ENCODE data around the gene CCDC157.

The CCDC157 gene

DNA sequence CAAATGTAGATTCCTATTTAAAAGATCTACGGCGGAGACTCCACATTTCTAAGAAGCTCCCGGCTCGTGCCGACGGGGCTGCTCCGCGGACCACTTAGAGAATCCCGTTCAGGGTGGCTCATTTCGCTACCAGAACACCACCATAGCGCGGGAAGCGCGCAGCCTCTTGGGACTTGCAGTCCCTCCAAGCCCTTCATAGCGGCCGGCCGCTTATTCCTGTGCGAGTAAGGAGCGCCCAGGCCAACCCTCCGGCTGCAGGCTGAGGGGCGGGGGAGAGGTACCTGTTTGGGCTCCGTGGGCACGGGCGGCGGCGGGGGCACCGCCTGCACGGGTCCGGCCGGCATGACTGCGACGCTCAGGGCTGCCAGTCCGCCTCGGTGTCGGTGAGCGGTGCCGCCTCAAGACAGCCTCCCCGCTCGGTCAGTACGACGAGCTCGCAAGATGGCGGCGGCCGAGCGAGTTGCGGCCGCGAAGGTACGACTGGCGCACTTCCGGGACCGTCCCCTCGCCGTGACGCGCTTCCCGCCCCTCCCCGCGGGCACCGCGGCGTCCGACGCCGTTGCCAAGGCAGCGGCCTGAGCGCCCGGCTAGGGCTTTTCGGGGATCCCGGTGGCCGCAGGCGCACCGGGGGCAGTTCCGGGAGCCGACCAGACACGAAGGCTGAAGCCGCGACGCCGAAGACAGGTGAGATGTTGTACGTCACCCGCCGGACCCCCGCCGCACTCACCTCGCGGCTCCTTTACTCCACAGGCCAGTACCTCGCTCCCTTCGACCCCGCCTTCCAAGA, at the start of gene CCDC157, which contains the start of gene SF3A1:
Gene CCDC157, plus strand, starts transcription at position 559 of the 787 bp plus-strand sequence. CDS start 8,994 bp downstream, outside the sequence.
Gene SF3A1, minus strand, starts transcription at position 446 of the 787 bp plus-strand sequence. Its CDS starts 102 bp downstream, at position 344.
- DNase-seq: peak; percentile 85

- DNase-seq: no peak
Observed at GRCh38 chr22:30307041-30307574, 49.7 kb upstream of the CCDC157 start.

- no peak for DNase-seq
Observed at GRCh38 chr22:30308093-30308492, 48.7 kb upstream of the CCDC157 start.

- DNase-seq: peak; percentile 59
Observed at GRCh38 chr22:30308518-30309230, 48.1 kb upstream of the CCDC157 start.

DNA sequence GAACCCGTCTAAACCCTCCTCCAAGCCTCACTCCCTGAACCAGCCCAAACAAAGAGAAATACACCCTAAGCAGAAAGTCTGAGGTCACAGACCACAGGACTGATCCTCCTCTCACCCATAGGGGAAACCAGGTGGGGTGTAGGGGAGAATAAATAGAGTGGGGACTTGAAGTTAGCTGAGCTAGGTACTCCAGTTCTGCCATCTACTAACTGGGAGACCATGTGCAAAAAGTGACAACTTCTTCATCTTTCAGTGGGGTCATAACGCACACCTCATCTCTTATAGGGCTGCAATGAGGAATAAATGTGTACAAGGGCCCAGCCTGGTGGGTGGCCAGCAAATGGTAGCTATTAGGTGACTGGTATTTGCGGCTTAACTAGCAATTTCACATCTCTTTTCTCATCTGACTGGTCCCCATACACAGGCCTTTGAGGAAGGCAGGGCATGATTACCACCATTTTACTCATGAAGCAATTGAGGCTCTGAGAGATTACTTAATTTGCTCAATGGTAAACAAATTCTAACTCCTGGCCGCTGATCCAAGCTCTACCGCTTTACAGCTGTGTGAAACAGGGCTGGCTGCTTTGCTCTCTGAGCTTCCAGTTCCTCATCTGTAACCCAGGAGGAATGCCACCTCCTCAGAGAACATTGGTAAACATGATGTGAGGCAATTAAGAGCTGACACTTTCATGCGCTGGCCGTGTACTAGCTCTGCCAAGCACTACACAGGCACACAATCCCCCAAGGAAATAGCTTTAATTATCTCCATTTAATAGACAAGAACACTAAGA, 46.7 kb upstream of the CCDC157 start:
- no peak for DNase-seq

- DNase-seq: peak; percentile 36
Observed at GRCh38 chr22:30310881-30311771, 45.7 kb upstream of the CCDC157 start.

GRCh38 chr22:30312053-30312452, 44.8 kb upstream of the CCDC157 start:
- DNase-seq: peak; percentile 59

- no peak for DNase-seq
Observed at GRCh38 chr22:30313527-30314363, 43.1 kb upstream of the CCDC157 start.

GRCh38 chr22:30314915-30315314, 41.9 kb upstream of the CCDC157 start:
- no peak for DNase-seq

DNA sequence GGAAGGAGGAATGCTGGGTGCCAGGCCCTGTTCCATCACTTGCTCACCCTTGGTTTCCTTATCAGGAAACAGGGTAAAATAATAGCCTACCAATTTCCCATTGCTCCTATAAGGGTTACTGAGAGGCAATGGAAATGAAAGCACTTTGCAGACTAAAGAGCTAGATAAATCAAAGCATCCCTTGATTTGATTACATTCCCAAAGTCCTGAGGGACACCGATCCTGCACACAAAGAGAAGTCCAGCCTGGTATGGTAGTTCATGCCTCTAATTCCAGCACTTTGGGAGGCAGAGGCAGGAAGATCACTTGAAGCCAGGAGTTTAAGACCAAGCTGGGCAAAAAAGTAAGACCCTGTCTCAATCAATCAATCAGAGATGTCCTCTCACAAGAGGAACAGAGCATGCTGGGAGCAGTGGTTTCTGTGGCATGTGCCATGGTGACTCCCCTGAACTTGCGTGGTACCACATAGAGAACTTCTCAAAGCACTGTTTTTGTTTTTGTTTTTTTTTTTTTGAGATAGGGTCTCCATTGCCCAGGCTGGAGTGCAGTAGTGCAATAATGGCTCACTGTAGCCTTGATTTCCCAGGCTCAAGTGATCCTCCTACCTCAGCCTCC, 40.7 kb upstream of the CCDC157 start:
- no peak for DNase-seq

- no peak for DNase-seq
Observed at GRCh38 chr22:30317778-30318177, 39.0 kb upstream of the CCDC157 start.

GRCh38 chr22:30318799-30319419, 37.9 kb upstream of the CCDC157 start:
- DNase-seq: no peak

GRCh38 chr22:30320021-30320556, 36.7 kb upstream of the CCDC157 start:
- DNase-seq: no peak

- DNase-seq: no peak
Observed at GRCh38 chr22:30321461-30321860, 35.3 kb upstream of the CCDC157 start.

GRCh38 chr22:30323246-30323645, 33.6 kb upstream of the CCDC157 start:
- DNase-seq: no peak

GRCh38 chr22:30324014-30324730, 32.6 kb upstream of the CCDC157 start:
- peak; percentile 65 for DNase-seq

DNA sequence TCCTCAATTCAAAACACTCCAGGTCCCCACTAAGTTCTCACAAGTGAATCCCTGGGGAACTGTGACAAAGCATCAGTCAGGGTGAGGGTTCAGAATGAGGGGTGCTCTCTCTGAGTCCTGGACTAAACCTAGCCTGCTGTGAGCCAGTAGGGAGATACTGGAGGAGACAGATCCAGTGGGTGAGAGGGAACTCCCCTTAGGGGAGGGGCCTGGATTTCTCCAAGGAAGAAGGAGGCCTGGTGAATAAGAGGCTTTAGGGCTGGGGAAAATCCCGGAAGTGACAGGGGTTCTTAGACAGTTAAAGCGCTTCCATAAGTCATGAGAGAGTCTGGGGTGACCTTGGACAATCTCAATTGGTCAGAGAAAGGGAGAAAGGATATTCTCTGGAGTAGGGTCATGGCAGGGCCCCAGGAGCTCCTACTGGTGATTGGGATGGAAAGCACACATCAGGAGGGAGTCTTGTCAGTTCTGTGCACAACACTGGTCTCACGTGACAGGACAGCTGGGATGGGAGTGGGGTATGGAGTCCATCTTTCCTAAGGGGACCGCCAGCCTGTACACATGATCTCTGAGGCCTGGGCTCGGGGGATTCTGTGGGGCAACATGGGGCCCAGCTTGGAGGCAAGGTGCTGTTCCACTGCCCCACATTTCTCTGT, 31.6 kb upstream of the CCDC157 start:
- DNase-seq: peak; percentile 75

DNA sequence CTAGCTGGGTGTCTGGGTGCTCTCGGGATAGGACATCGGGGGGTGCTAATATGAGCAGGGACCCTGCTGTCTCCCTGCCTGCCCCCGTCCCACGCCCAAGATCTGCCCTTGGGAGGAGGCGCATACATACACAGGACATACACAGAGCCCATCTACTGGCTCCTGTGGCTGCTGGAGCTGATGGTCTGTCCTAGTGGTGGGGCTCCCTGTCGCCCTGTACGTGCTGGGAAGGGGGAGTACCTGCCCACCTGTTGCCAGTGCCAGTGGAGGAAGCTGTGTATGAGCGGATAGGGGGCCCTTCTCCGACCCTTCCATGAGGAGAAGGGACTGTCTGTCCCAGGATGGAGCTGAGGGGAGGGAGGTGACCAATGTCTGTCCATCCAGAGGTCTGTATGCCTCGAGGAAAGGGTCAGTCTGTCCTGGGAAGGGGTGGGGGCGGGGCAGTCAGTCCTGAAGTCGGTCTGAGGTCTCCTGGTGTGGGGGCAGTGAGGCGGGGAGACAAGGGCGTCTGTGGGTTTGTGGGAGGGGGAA, 31.0 kb upstream of the CCDC157 start:
- no peak for DNase-seq

All from fibroblast of upper back skin (primary cell).